RKO (cell line): Measurements from ENCODE around the gene MVK.

Experiments used
- DNase-seq: peaks from one replicate; pipeline ENCODE4 v3.0.0-alpha.2; 2016; ENCODE audit warnings: low spot score

The MVK gene

DNA sequence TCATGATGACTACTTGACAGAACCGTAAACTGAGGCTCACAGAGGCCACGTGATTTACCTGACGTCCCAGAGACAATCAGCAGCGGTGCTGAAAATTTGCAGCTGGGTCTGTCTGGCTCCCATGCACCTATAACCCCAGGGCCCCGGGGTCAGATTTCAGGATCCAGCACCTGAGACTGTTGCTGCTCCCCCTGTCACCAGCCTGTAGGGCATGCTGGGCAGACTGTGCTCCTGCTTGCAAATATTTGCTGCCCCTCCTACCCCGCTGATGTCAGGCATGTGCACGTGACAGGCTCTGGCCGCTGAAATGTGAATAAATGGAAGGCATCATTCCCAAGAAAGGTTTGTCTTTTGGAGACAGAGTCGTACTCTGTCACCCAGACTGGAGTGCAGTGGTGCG, 6.3 kb upstream of the MVK start:
- no peak for DNase-seq

DNA sequence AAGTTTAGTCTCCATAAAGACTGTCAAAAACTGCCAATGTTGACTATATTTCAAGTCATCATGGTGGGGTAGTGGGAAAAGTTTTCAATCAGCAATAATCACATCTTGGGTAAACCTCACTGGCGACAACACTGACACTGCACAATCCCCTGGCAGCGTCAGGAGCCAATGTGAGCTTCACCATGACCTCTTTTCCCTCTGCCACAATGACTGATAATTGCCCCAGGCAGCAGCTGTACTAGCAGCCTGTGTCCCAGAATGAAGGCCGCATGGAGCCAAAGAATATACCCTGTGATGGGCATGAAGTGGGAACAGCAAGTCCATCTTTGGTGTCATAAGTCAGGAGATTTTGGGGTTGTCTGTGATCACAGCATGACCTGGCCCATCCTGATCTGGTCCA, 5.6 kb upstream of the MVK start:
- DNase-seq = no peak

DNA sequence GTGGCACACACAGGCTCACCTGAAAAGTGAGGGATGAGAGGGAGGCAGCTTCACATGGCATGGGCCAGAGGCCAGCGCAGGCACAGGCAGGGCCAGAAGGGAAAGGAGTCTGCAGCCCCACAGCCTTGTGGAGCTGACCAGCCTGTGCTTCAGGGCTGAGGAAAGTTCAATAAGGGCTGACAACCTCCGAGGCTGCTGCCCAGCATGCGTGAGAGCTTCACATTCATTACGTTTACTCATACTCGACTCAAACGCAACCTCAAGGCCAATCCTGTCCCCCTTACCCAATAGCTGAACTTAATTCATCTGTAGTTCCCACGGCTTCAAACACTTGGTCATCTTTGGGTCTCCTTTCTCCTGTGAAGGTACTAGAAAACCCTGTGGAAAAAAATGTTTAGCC, 5.1 kb upstream of the MVK start:
- DNase-seq = no peak

DNA sequence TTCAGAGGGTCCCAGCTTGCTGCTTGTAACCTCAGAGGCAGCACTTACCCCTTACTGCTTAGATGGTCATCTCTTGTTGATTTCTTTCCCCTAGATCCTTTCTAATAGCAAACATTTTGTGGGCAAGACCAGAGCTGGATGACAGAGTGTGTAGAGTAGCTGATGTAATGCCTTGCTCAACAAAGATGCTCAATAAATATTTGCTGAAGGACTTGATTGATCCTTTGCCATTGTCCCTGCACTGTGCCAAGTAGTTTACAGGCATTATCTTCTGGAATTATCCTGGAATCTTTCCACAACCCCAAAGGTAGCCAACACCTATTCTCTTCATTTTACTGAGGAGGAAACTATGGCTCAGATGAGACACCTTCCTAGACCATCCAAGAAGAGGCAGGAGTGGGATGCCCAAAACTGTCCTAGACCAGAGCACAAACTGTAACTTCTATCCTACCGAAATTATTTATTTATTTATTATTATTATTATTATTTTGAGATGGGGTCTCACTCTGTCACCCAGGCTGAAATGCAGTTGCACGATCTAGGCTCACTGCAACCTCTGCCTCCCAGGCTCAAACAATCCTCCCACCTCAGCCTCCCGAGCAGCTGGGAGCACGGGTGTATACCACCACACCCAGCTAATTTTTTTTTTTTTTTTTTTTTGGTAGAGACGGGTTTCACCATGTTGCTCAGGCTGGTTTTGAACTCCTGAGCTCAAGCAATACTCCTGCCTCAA, 1.7 kb upstream of the MVK start:
- DNase-seq = no peak

DNA sequence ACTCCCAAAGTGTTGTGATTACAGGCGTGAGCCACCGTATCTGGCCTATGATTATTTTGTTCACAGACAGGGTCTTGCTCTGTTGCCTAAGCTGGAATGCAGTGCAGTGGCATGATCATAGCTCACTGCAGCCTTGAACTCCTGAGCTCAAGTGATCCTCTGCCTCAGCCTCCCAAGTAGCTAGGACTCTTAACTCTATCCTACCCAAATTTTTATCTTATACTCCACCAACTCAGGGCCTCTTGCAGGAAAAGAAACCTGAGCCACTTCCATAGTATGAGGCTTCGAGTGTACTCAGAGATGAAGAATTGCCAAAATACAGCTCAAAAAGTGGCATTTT, 1.1 kb upstream of the MVK start:
- DNase-seq = no peak

DNA sequence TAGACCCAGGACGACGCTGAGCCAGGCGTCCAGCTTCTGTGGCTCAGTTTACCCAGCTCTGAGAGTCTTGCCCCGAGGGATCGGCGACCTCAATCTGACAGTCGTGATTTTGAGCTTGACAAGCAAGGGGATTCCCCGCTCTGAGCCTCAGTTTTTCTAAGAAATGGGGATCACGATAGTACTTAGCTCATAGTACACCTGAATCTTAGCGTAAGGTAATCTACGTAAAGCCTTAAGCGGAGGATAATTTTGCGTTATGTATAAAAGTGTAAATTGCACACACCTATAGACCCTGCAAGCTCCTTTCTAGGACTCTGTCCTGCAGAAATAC, 285 bp downstream of the MVK start:
- no peak for DNase-seq

DNA sequence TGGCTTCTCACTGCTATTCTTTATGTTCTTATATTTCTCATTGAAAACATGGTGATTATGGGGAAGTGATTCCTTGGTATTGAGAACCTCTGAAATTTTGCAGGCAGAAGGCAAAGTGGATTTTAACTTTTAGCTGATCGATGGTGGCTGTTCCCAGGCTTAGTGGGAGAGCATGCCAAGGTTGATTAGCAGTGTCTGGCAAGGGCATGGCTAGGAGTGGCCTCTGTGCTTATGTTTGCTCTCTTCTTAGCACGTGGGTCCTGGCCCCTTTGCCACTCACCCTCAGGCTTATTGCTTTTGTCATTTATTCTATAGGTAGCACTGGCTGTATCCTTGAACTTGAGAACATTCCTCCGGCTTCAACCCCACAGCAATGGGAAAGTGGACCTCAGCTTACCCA, 2.1 kb downstream of the MVK start:
- no peak for DNase-seq

DNA sequence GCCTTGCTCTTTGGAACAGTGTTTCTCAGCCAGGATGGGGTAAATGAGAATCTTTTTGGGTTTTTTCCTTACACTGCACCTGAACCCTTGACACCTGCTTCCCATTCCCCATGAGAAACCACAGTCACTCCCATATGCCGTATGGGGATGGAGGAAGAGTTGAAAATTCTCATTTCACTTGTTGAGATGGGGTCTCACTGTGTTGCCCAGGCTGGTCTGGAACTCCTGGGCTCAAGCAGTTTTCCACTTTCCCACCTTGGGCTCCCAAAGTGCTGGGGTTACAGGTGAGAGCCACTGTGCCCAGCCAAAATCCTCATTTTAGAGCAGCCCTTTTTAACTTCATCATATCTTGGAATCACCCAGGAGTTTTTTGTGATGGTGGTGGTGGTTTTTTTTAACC, 3.7 kb downstream of the MVK start:
- no peak for DNase-seq

DNA sequence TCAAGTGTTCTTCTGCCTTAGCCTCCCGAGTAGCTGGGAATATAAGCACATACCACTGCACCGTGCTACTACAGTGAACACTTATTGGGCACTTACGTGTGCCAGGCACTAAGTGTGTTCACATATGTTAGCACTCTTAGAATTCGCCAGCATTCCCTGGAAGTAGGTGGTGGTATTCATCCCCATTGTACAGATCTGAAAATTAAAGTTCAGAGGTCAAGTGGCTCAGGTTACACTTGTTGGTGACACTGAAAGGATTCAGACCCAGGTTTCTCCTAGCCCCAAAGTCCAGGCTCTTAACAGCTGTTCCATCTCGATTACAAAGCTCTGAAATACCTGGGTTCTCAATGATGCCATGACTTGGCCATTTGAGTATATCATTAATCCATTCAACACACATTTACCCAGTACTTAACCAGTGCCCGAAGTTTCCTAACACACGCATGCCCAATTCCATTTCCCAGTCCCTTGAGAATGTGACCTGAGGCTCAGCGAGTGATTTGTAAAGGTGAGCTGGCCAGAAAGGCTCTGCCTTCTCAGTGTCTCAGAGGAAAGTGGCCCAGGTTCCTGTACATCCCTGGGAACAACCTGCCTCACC, 4.8 kb downstream of the MVK start:
- DNase-seq = no peak

DNA sequence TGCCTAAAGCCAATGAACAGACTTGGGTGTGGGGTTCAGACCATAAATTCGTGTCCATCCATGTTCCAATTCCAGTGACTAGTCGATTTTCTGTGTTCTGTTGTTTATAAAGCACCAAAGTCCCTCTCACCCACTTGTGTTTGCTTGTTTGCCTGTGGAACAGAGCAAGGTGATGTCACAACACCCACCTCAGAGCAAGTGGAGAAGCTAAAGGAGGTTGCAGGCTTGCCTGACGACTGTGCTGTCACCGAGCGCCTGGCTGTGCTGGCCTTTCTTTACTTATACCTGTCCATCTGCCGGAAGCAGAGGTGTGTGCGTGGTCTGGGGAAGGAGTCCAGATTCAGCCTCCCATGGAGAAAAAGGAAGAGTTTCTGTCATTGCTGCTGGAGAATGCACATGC, 6.0 kb downstream of the MVK start:
- no peak for DNase-seq

DNA sequence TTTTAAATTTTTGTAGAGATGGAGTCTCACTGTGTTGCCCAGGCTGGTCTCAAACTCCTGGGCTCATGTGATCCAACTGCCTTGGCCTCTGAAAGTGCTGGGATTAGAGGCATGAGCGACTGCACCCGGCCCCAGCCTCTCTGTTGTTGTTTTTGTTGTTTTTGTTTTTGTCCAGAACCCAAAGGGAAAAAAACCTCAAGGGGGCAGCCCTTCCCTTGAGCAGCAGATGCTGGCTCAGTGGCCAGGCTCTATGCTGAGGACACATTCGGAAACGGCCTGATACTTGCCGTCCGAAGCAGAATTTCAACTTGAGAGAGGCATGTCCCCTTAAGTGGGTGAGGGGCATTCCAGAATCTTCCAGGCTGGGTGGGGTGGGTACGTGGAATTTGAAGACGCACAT, 6.7 kb downstream of the MVK start:
- DNase-seq = no peak

DNA sequence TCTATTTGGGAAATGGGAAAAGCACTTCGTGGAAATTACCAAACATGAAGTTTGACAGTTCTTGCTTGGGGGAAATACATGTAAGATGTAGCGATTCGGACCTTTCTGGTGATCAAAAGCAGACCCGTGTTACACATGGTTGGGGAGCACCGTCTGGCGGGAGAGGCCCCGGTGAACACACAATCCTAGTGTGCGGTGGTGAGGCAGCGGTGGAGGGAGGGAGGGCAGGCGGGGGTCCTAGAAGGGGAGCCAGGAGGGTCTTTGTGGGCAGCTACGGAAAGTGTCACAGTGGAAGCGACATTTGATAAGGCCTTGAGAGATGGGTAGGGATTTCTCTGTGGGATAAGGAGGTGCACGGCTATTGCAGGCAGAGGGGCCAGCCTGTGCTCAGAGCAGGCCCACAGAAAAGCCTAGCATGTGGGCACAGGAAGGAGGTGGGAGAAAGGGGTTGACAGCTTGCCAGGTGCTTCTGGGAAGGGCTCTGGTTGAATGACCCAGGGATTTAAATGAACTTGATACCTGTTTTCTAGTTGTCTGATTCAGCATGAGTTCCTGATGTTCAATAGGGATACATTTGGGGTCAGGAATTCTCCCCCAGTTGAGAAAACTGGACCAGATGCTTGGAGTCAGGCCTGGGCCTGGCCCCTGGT, 7.2 kb downstream of the MVK start:
- no peak for DNase-seq

DNA sequence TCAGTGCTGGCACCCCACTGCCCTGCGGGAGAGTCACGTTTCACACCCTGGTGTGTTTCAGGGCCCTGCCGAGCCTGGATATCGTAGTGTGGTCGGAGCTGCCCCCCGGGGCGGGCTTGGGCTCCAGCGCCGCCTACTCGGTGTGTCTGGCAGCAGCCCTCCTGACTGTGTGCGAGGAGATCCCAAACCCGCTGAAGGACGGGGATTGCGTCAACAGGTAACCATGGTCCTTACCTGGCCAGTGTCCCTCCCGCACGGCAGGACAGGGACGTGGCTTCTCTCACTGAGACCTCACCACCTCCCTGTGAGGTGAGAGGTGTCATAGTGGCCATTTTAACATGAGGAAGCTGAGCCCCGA, 7.7 kb downstream of the MVK start:
- no peak for DNase-seq

DNA sequence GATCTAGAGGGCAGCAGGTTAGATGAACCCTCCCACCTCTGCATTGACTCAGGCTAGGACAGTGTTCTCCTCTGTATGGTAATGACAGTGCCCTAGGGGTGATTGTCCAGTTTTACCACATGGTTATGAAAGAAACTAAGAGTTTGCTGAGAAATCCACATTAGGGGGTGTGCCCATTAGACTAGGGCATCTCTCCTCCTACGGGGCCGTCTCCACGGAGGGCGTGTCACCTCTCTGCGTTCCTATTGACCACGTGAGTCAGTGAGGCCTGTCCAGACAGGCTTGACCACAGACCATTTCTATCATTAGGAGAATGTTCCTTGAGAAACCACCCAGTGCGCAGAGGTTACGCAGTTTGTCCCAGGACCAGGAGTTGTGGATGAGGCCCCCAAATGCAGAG, 8.3 kb downstream of the MVK start:
- DNase-seq = no peak

DNA sequence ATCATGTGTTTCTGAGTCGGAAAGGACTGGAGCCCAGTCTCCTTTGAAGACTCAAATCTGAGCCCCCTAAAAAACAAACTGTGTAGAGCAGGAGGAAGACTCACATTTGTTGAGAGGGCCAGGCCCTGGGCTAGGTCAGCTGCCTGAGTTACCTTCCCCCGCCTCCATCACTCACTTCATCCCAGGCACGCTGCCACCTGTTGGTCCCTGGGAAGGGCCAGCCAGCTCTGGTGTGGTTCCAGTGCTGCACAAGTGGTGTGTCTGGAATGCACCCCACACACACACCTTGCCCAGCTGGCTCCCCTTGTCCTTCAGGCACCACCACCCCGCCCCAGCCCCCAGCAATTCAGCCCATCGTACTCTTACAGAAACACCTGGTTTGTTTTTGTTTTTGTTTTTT, 9.0 kb downstream of the MVK start:
- DNase-seq = no peak

DNA sequence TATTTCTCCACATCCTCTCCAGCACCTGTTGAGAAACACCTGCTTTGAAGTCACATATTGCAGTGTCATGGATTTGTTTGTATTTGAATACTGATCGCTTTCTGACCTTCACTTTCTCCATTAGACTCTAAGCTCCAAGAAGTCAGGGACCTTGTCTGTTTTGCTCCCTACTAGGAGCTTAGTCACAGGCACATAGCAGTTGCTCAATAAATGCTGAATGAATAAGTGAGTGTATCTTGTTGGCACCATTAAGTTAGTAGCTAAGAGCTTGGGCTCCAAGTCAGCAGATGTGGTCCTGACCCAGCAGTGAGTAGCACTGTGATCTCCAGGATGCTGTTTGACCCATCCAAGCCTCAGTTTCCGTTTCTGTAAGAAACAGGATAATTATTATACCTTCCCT, 10.1 kb downstream of the MVK start:
- no peak for DNase-seq

DNA sequence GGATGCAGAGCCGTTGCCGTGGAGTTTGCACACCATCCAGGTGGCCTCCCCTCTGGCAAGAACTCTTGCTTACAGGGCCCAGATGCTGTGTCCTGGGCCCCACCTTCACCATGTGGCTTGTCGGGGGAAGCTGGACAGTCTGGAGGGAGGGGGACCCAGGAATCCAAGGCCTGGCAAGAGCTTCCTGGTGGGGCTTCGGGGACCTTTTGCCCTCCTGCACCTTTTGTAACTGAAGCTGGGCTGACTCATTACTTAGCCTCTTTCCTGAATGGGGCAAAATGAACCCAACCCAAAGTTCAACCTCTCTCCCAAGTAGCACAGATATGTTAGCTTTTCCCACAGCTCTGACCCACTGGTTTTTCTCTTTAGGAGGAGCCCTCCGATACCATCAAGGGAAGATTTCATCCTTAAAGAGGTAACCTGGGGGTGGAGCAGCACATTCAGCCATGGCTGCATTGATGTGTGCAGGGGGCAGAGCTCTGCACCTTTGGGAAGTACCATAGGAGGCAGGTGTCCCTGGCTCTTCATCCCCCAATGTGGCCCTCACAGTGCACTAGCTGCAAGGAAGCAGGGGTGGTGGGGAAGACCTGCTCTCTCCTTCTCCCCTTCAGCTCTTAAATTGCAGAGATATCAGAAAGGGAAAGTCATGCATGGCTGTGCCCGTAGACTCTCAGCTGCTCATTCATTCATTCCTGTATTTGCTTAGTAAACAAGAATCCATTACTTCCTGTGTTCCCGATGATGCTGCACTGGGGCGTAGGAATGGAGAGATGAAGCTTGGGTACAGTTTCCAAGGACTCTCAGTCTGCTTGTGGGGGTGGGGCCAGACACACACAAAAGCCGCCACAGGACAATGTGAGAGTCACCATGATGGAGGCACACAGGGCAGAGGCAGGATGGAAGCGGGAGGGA, 13.0 kb downstream of the MVK start:
- no peak for DNase-seq

DNA sequence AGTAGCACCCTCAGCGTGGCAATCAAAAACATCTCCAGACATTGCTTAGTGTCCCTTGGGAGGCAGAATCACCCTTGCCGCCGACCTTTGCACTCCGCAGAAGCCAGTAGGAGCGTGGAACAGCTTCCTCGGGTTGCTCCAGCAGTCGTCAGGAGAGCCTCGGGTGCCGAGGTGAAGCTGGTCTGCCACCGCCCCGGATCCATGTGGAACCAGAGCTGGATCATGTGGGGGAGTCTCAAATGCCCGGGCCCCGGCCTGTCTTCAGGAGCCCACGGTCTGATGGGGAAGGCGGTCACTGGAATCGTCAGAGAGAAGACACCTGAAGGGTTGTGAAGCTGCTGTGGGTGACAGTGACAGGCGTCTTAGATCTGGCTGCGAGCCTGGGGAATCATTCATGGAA, 14.3 kb downstream of the MVK start:
- no peak for DNase-seq

DNA sequence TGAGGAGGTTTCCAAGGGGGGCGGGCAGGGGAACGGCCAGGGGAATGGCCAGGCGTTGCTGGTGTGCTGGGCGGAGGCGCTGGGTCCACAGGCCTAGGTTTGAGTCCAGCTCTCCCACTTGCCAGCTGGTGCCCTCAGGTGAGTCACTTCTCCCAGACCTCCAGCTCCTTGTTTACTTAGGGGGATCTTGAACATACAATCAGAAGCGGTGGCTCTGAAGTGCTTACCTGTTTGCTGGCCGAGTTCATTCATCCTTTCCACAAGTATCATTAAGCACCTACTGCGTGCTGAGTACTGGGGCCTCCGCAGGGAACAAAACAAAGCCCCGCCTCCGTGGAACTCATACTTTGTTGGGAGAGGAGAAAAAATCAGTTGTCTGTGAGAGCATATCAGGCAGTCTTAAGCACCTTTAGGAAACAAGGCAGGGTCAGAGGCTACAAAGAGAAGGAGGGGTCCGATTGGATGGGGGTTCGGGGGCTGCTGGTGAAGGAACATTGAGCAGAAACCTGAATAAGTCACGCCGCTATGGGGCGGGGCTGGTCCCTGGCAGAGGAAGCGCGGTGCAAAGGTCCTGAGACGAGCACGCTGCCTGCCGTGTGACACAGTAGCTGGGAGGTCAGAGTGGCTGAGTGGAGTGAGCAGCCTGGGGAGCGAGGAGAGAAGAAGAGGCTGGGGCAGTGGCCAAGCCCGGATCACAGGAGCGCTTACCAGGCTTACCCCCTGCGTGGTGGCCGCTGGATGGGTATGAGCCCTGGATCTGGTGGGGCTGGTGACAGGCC, 15.1 kb downstream of the MVK start:
- no peak for DNase-seq

DNA sequence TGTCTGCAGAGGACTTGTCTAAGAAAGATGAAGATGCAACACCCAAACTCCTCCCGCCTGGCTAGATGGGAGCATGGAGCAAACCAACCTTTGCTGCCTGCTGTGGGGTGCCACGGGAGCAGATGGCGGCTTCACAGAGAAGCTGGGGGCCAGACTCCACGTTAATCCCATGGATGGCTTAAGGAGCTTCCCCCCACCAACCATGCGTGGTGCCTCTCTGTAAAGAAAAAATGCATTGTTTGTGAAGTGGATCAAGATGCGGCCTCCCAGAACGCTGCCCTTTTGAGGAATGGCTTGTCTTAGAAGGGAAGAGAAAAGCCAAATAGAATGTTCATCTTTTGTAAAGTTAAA, 15.6 kb downstream of the MVK start:
- no peak for DNase-seq

DNA sequence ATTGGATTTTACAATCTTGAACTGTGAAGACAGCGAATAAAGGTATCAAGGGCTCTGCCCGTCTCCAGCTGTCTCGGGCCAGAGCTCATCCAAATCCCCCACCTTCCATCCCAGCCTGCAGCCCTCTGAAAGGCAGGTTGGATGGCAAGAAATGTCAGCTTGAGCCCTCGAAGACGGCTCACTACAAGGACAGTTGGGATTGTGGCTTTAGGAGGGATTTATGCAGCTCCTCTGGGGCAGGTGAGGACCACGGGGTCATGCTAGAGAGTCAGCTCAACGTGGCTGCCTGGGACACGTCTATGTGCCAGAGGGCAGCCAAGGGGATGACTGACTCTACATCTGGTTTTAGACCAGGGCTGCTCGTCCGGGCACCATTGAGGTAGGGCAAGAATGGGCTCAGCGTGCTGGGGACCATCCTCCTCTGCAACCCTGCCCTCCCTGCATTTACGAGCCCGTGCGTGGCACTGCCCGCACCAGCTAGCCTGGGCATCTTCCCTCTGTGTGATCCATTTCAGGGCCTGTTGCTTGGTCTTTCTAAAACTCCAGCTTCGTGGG, 16.2 kb downstream of the MVK start:
- no peak for DNase-seq

DNA sequence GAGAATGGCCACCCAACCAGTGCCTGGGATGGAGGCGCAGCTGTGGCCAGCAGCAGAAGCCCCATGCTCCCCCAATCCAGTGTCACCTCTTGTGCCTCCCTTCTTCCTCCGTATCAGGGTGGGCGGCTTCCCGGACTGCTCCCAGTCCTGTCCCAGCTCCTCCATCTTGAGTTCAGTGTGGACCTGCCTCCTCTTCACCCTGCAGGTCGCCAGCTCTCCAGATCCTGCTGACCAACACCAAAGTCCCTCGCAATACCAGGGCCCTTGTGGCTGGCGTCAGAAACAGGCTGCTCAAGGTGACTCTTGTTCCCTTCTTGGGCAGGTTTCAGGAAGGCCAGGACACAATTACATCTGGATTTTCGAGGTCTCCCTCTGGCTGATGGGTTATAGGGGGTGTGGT, 17.0 kb downstream of the MVK start:
- DNase-seq = no peak
